Spleen (tissue), 11 donors: ENCODE measurements around the gene PIN4. TPM values are rescaled to one million over a fixed set of nuclear protein-coding genes. Genes with fewer than 3 reads are reported as not detected.

Experiments used
- DNase-seq: peaks from one replicate; pipeline ENCODE4 v3.0.0-alpha.2; 2020
- H3K27ac ChIP-seq, 8 donors: fragments of 200-600 bp; sonication (generic) in 7 of 8; 1 replicate in 4 of 8; 2 replicates in 4 of 8; pipeline versions ENCODE4 v1.5.0 to v1.8.0; 2016 to 2021; ENCODE audit warnings: inconsistent platforms in 4 of 8, mild to moderate bottlenecking in 4 of 8, moderate library complexity in 1 of 8
- H3K27me3 ChIP-seq, 7 donors: fragments of 200-600 bp; sonication (generic) in 6 of 7; replicated peaks in 1 of 7; 1 replicate in 4 of 7; 2 replicates in 3 of 7; pipeline versions ENCODE4 v1.5.0 to v1.8.0; 2016 to 2021; ENCODE audit warnings: inconsistent platforms in 3 of 7, mild to moderate bottlenecking in 1 of 7
- H3K36me3 ChIP-seq, 6 donors: fragments of 200-600 bp; sonication (generic) in 5 of 6; 1 replicate in 4 of 6; 2 replicates in 2 of 6; pipeline versions ENCODE4 v1.5.0 to v1.8.0; 2016 to 2021; ENCODE audit warnings: inconsistent platforms in 2 of 6
- H3K4me1 ChIP-seq, 6 donors: fragments of 200-600 bp; sonication (generic) in 5 of 6; 1 replicate in 3 of 6; 2 replicates in 3 of 6; pipeline versions ENCODE4 v1.5.0 to v1.8.0; 2016 to 2021; ENCODE audit warnings: inconsistent platforms in 3 of 6
- H3K4me3 ChIP-seq, 8 donors: fragments of 200-600 bp; sonication (generic) in 7 of 8; 1 replicate in 4 of 8; 2 replicates in 4 of 8; pipeline versions ENCODE4 v1.5.0 to v1.8.0; 2016 to 2021; ENCODE audit warnings: inconsistent platforms in 4 of 8, mild to moderate bottlenecking in 4 of 8, moderate library complexity in 2 of 8
- H3K9me3 ChIP-seq, 8 donors: fragments of 200-600 bp; sonication (generic) in 7 of 8; 1 replicate in 4 of 8; 2 replicates in 4 of 8; pipeline versions ENCODE4 v1.5.0 to v1.8.0; 2016 to 2021; ENCODE audit warnings: inconsistent platforms in 4 of 8
- CTCF ChIP-seq, 11 experiments: fragments of 200-600 bp in 7 of 11; fragments of 450-650 bp in 4 of 11; sonication (generic) in 4 of 11; IDR thresholded peaks in 8 of 11; conservative IDR thresholded peaks in 3 of 11; 1 replicate in 7 of 11; 2 replicates in 4 of 11; pipeline versions ENCODE4 v1.4.0 to v1.8.0; 2016 to 2021; ENCODE audit warnings: antibody characterized with exemption in 11 of 11, inconsistent platforms in 4 of 11, mild to moderate bottlenecking in 1 of 11
- POLR2A ChIP-seq, 3 donors: fragments of 450-650 bp; IDR thresholded peaks; one replicate each; pipeline ENCODE4 v1.5.1; 2017; ENCODE audit warnings: antibody characterized with exemption in 3 of 3, mild to moderate bottlenecking in 1 of 3
- POLR2AphosphoS5 ChIP-seq, 3 donors: sonication (generic); formaldehyde crosslinking; IDR thresholded peaks; one replicate each; pipeline ENCODE4 v1.5.1; 2017; ENCODE audit warnings: antibody characterized with exemption in 3 of 3
- WGBS, 5 donors: extraction: QIAGEN DNeasy Blood & Tissue Kit in 3 of 5; methylation state at CpG; one replicate each; pipeline versions ENCODE4 v1.1.5 to v1.1.7; 2013 to 2018; 5-methylcytosine and 5-hydroxymethylcytosine counted together
- intact Hi-C: fragments of 100-400 bp; cut with DNase I; formaldehyde crosslinking; loops from one replicate; pipeline ENCODE4 v1.15.0; 2023; ENCODE audit warnings: low total_unique reads
- polyA plus RNA-seq, 3 donors: library from polyadenylated mRNA; stranded (reverse); fragments of 200-250 nt; gene quantifications; one replicate each; pipeline ENCODE4 v1.2.1, GENCODE V29; 2013
- total RNA-seq, 7 donors: library from RNA; depleted of rRNA in 3 of 7; stranded (reverse); fragments of >200 nt in 3 of 7; fragmentation: NEBNext Ultra II Directional in 4 of 7; extraction: Animal tissue kit (Norgen Biotek cat#: 25700) in 4 of 7; gene quantifications; one replicate each; pipeline versions ENCODE4 v1.1.0 to v1.2.1, GENCODE V29; 2016 to 2021
- donor health status: healthy with polysubstance abuse.
- donor health status: DM: no; HTN: no; CAD: no; lungs with moderate emphysema.
- donor health status: DM: no; HTN: no; CAD: no.
- donor health status: Bipolar disorder and iron deficiency.
- donor health status: healthy.
- donor health status: DM: no; HTN: no; CAD: no.
- donor health status: DM: yes; HTN: yes; CAD: no.

The PIN4 gene
- total and polyA plus RNA-seq, 10 donors: 6.0 to 22.0 (median 10.8) TPM

GRCh38 chrX:72236841-72237240 is 55.3 kb downstream of the PIN4 start:
- no peaks in the 10 kb centered on the region for H3K9me3 ChIP-seq
- no peak overlapping the region for H3K27ac ChIP-seq
- no peak overlapping the region for H3K4me3 ChIP-seq
- intact Hi-C loops: no loop called here
- TF ChIP-seq CTCF (IDR thresholded peaks at IDR 0.05 in 8 of 11, conservative IDR thresholded peaks at IDR 0.05 in 3 of 11) (no peak), POLR2AphosphoS5 (IDR thresholded peaks at IDR 0.05) (no peak), POLR2A (IDR thresholded peaks at IDR 0.05) (no peak)
- DNase-seq: no peak
- 80 to 100% (median 95%) methylated on average over 4 of the region's 4 CpGs for WGBS, 5 donors
- peaks cover 0 to 7% (median 2%) of the 10 kb centered on the region in 6 donors for H3K4me1 ChIP-seq
- no peaks in the 10 kb centered on the region for H3K27me3 ChIP-seq
- H3K36me3 ChIP-seq: no peaks in the 10 kb centered on the region

DNA sequence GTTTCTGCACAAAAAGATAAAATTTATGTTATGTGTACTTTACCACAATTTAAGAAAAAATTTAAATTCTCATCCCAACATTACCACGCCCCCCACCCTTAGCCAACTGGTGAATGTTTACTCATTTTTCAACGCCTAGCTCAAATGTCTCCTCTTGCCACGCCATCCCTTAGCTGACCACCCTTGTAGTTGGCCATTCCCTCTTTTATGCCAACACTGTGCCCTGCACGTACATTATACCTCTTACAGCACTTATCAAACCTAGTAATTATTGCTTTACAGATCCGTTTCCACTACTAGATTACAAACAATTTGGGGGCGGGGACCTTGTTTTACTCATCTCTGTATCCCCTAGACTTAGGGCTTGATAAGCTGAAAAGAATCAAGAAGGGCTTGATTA is 56.6 kb downstream of the PIN4 start:
- Histone ChIP-seq H3K27ac (no peak overlapping the region), H3K4me1 (peaks cover 0 to 7% (median 2%) of the 10 kb centered on the region in 6 donors), H3K27me3 (no peaks in the 10 kb centered on the region), H3K9me3 (no peaks in the 10 kb centered on the region), H3K36me3 (no peaks in the 10 kb centered on the region), H3K4me3 (peak overlapping the region in 5 of 8 donors; percentile 31 to 65 (median 36))
- TF ChIP-seq POLR2AphosphoS5 (IDR thresholded peaks at IDR 0.05): no peak
- no peak for TF ChIP-seq POLR2A (IDR thresholded peaks at IDR 0.05)
- no peak for TF ChIP-seq CTCF (IDR thresholded peaks at IDR 0.05 in 8 of 11, conservative IDR thresholded peaks at IDR 0.05 in 3 of 11)
- DNase-seq: no peak
- intact Hi-C loops: no loop called here
- 34 to 48% (median 39%) methylated on average over 6 of the region's 6 CpGs for WGBS, 5 donors

GRCh38 chrX:72238721-72239475 is 57.3 kb downstream of the PIN4 start, which contains the start of gene ERCC6L:
TSS of gene ERCC6L (minus strand) at chrX:72239027. CDS start at chrX:72238911, 116 bp downstream.
- intact Hi-C loops: no loop called here
- Histone ChIP-seq H3K27ac (peak within 1 kb of the TSS in 7 of 8 donors; percentile 2 to 60 (median 40)), H3K4me1 (peaks cover 0 to 7% (median 2%) of the 10 kb centered on the region in 6 donors), H3K36me3 (no peaks in the 10 kb centered on the region), H3K4me3 (peak within 1 kb of the TSS in 7 of 8 donors; percentile 15 to 65 (median 33)), H3K9me3 (no peaks in the 10 kb centered on the region), H3K27me3 (no peaks in the 10 kb centered on the region)
- WGBS, 5 donors: 3 to 43% (median 9%) methylated on average over 16 to 59 of the region's 59 CpGs
- DNase-seq: peak; percentile 95
- TF ChIP-seq POLR2AphosphoS5 (IDR thresholded peaks at IDR 0.05): peak; percentile 75 to 87 (median 84)
- no peak for TF ChIP-seq POLR2A (IDR thresholded peaks at IDR 0.05)

DNA sequence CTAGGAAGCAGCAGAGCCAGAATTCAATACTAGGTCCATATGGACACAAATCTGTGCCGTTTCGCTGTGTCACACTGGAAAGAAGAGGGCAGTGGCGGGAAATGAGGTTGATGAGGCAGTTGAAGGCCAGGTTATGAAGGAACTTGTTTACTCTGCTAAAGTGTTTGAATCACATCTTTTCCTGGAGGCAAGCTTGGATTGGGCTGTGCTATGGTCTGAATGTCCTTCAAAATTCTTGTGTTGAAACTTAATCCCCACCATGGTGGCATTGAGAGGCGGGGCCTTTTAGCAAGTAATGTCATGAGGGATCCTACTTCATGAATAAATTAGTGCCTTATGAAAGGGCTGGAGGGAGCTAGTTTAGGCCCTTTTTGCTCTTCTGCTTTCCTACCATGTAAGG is 59.4 kb downstream of the PIN4 start:
- Histone ChIP-seq H3K27me3 (no peaks in the 10 kb centered on the region), H3K4me3 (no peak overlapping the region), H3K4me1 (peaks cover 0 to 7% (median 2%) of the 10 kb centered on the region in 6 donors), H3K36me3 (no peaks in the 10 kb centered on the region), H3K27ac (no peak overlapping the region), H3K9me3 (no peaks in the 10 kb centered on the region)
- TF ChIP-seq CTCF (IDR thresholded peaks at IDR 0.05 in 8 of 11, conservative IDR thresholded peaks at IDR 0.05 in 3 of 11) (no peak), POLR2A (IDR thresholded peaks at IDR 0.05) (no peak)
- 73 to 95% (median 86%) methylated on average over 3 to 4 of the region's 4 CpGs for WGBS, 5 donors
- intact Hi-C loops: no loop called here
- DNase-seq: no peak
